T-helper 17 cell (primary cell): Measurements from ENCODE around the gene TARS1. TPM values are rescaled to one million over a fixed set of nuclear protein-coding genes. Genes with fewer than 3 reads are reported as not detected.
A peak's percentile ranks its signal among the peaks of the same experiment; 100 is the strongest.

Experiments
- ATAC-seq: fragments of 150-1000 bp; cut with Tn5 transposase; 2 replicates; pipeline ENCODE4 v1.10.0; 2021; ENCODE audit warnings: mild to moderate bottlenecking, moderate library complexity
- DNase-seq, 3 donors: peaks; one replicate each; pipeline versions ENCODE4 v3.0.0 to v3.0.0-alpha.2; 2020 to 2021
- H3K9me3 ChIP-seq: one replicate; pipeline ENCODE4 v1.7.0; 2013; ENCODE audit warnings: low read length, mild to moderate bottlenecking; ENCODE audit not compliant: control insufficient read depth, poor library complexity, severe bottlenecking
- H3K27ac Mint-ChIP-seq: one replicate; pipeline ENCODE4 v1.8.0; 2022; ENCODE audit warnings: mild to moderate bottlenecking, moderate library complexity, mixed read lengths
- H3K27me3 Mint-ChIP-seq: one replicate; pipeline ENCODE4 v1.8.0; 2022; ENCODE audit warnings: mixed read lengths
- H3K36me3 Mint-ChIP-seq: one replicate; pipeline ENCODE4 v1.8.0; 2022; ENCODE audit warnings: low read depth, mixed read lengths
- H3K4me1 Mint-ChIP-seq: one replicate; pipeline ENCODE4 v1.8.0; 2022; ENCODE audit warnings: mild to moderate bottlenecking, mixed read lengths
- H3K4me3 Mint-ChIP-seq: one replicate; pipeline ENCODE4 v1.8.0; 2022; ENCODE audit warnings: mild to moderate bottlenecking, moderate library complexity, mixed read lengths
- total RNA-seq, 4 donors: library from RNA in 2 of 4; stranded (reverse) in 2 of 4; gene quantifications; one replicate each; pipeline ENCODE4 v1.2.3 and lab custom pipeline; 2022 to 2026

The TARS1 gene
- total RNA-seq (10 to 100 TPM; 49.0 to 55.4 TPM), total RNA-seq (lab: John Stamatoyannopoulos, UW) (63.2 to 475 reads per million in 2 donors)

DNA sequence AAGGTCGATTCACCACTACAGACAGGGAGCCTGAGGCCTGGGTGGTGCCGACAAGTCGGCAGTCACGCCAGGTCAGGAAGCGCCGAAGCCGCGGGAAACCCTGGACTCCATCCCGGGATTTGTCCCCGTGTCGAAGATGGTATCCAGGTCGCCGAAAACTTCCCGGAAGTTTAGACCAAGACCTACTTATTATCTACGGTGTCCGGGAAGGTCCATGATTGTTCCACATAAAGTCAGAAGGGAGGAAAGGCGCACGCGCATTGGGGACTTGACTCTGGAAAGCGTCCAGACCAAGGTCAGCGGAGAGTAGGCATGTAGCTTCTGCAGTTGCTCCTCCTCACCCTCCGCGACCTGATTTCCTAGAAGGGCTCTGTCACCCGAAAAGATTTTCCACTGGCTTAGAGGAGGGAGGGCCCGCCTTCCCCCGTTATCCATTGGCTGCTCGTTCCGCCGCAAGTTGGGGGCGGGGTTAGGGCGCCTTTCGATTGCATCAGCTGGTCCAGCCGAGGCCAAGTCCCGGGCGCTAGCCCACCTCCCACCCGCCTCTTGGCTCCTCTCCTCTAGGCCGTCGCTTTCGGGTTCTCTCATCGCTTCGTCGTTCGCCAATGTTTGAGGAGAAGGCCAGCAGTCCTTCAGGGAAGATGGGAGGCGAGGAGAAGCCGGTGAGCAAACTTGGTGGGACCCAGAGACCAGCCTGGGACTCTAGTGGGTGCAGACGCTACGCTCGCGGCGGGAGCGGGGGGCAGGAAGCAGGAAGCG is at the start of gene TARS1:
Gene TARS1, plus strand, starts transcription at position 484 of the 759 bp plus-strand sequence. Its CDS starts 122 bp downstream, at position 606.
- peak; percentile 94 for ATAC-seq
- no peak within 1 kb of the TSS for H3K27ac Mint-ChIP-seq

DNA sequence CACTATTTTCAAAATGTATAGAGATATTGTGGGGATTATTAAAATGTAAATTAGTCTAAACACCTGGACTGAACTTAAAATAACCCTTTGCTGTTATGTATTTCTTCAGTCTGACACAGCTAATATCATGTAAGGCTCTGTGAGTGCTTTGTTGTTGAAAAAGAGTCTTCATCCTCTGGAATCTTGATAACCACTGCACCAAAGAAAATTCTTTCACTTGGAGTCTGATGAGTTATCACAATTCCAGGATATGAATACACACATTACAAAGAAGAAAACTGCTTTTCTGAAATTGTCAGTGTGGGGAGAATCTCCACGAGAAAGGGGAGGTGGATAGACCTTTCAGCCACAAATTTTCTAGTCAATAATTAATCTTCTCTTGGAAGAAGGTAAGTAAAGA is 42.3 kb upstream of the TARS1 start:
- H3K9me3 ChIP-seq = no peaks in the 10 kb centered on the region
- Mint-ChIP-seq H3K4me3 (no peak overlapping the region), H3K4me1 (no peaks in the 10 kb centered on the region), H3K36me3 (no peaks in the 10 kb centered on the region), H3K27me3 (peaks cover 7% of the 10 kb centered on the region), H3K27ac (no peak overlapping the region)
- no peak for DNase-seq
- ATAC-seq = no peak

More for the DNA sequence above, at the start of gene TARS1:
- Mint-ChIP-seq H3K4me3 (no peak within 1 kb of the TSS), H3K4me1 (peaks cover 23% of the 10 kb centered on the region), H3K36me3 (peaks cover 4% of the 10 kb centered on the region), H3K27me3 (no peaks in the 10 kb centered on the region)
- DNase-seq = peak; percentile 84 to 87 (median 84)
- no peaks in the 10 kb centered on the region for H3K9me3 ChIP-seq

- Mint-ChIP-seq H3K4me3 (no peak overlapping the region), H3K36me3 (no peaks in the 10 kb centered on the region), H3K27me3 (peaks cover 7% of the 10 kb centered on the region), H3K27ac (no peak overlapping the region), H3K4me1 (no peaks in the 10 kb centered on the region)
- no peak for ATAC-seq
- no peaks in the 10 kb centered on the region for H3K9me3 ChIP-seq
- no peak for DNase-seq
These were observed 40.1 kb upstream of the TARS1 start for GRCh38 chr5:33400675-33401074.

- H3K36me3 Mint-ChIP-seq = no peaks in the 10 kb centered on the region
These were observed 39.0 kb upstream of the TARS1 start for GRCh38 chr5:33401482-33402390.

GRCh38 chr5:33403187-33403586 is 37.6 kb upstream of the TARS1 start:
- H3K27me3 Mint-ChIP-seq = peaks cover 7% of the 10 kb centered on the region
- ATAC-seq = no peak
- no peaks in the 10 kb centered on the region for H3K4me1 Mint-ChIP-seq
- no peak overlapping the region for H3K27ac Mint-ChIP-seq
- DNase-seq = no peak
- H3K9me3 ChIP-seq = no peaks in the 10 kb centered on the region
- no peaks in the 10 kb centered on the region for H3K36me3 Mint-ChIP-seq
- no peak overlapping the region for H3K4me3 Mint-ChIP-seq

More at GRCh38 chr5:33401482-33402390, 39.0 kb upstream of the TARS1 start:
- no peaks in the 10 kb centered on the region for H3K4me1 Mint-ChIP-seq
- H3K27ac Mint-ChIP-seq = no peak overlapping the region
- peaks cover 7% of the 10 kb centered on the region for H3K27me3 Mint-ChIP-seq
- ATAC-seq (no peak), DNase-seq (no peak)
- H3K4me3 Mint-ChIP-seq = no peak overlapping the region
- no peaks in the 10 kb centered on the region for H3K9me3 ChIP-seq

DNA sequence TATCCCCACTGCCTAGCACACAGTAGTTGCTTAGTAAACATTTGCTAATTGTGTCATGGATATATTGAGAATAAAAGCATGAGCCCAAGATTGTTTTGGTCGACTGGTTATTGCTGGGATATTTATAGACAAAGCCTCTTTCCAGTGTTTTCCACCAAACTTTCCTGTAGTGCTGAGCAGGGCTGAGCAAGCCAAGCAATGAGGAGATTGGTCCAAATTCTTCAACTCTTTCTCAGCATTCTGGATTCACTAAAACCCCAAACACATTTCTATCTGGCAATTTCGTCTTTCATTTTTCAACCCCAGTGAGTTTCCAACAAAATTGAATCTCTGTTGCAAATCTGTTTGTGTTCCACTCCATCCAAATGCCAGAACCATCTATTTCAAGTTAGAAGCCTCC is 31.9 kb upstream of the TARS1 start:
- Mint-ChIP-seq H3K4me3 (no peak overlapping the region), H3K36me3 (no peaks in the 10 kb centered on the region), H3K27me3 (peaks cover 12% of the 10 kb centered on the region), H3K4me1 (no peaks in the 10 kb centered on the region), H3K27ac (no peak overlapping the region)
- DNase-seq (no peak), ATAC-seq (no peak)
- no peaks in the 10 kb centered on the region for H3K9me3 ChIP-seq

DNA sequence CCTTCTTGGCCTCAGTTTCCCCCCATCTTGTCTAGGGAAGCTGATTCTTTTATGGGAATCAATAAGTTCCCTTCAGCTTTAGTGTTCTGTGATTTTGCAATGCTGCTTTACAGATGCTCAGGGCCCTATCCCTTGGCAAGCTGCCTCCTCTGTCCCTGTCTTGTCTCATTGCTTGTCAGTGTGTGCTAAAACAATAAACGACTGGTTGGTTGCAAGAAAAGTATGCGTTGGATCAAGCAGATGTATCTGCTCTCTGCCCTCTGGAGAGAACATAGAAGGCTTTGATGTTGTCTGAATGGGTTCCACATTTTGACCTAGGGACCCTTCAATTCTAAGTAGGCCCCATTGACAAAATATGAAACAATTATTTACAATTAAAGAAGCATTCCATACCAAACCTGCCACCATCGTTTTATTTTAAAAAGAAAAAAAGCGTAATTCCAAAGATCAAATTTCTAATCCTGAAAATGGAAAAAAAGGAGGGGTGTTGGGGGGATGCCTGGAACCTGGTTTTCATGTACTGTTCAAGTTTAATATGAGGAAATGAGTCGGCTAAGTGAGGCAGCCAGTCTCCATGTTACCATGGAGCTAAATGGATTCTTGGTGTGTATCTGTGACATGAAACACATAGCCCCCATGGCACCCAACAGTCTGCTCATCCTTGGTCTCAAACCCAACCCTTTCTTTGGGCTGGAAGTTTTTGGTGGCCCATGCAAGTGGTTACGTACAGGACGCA is 31.2 kb upstream of the TARS1 start:
- Mint-ChIP-seq H3K4me1 (no peaks in the 10 kb centered on the region), H3K27me3 (peaks cover 19% of the 10 kb centered on the region), H3K27ac (no peak overlapping the region), H3K4me3 (no peak overlapping the region), H3K36me3 (no peaks in the 10 kb centered on the region)
- ATAC-seq (no peak), DNase-seq (no peak)
- no peaks in the 10 kb centered on the region for H3K9me3 ChIP-seq

DNA sequence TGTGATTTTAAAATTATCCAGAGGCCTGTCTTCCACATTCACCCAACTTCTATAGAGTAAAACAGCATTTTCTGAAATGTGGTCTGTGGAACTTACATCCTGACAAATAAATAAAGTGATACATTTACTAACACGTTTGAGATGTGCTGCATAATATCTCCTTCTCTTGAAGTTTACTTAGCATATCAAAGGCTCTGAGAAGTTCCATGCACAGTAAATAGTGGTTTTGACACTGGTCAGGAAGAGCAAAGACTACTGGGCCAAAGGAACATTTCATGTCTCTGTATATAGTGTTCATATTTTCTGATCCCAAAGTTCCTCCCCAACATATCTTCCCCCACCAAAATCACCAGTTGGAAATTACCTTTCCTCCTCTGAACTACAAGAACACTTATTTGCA is 30.5 kb upstream of the TARS1 start:
- no peak for DNase-seq

GRCh38 chr5:33411498-33411897 is 29.3 kb upstream of the TARS1 start:
- Mint-ChIP-seq H3K36me3 (no peaks in the 10 kb centered on the region), H3K27me3 (peaks cover 23% of the 10 kb centered on the region), H3K4me3 (no peak overlapping the region), H3K27ac (no peak overlapping the region), H3K4me1 (no peaks in the 10 kb centered on the region)
- ATAC-seq = no peak
- no peak for DNase-seq
- no peaks in the 10 kb centered on the region for H3K9me3 ChIP-seq

More for the DNA sequence above, 30.5 kb upstream of the TARS1 start:
- Mint-ChIP-seq H3K4me1 (no peaks in the 10 kb centered on the region), H3K27ac (no peak overlapping the region), H3K27me3 (peaks cover 23% of the 10 kb centered on the region), H3K36me3 (no peaks in the 10 kb centered on the region), H3K4me3 (no peak overlapping the region)
- H3K9me3 ChIP-seq = no peaks in the 10 kb centered on the region
- no peak for ATAC-seq

GRCh38 chr5:33415811-33416354 is 24.9 kb upstream of the TARS1 start:
- Mint-ChIP-seq H3K27ac (no peak overlapping the region), H3K36me3 (no peaks in the 10 kb centered on the region), H3K27me3 (peaks cover 27% of the 10 kb centered on the region), H3K4me1 (no peaks in the 10 kb centered on the region), H3K4me3 (no peak overlapping the region)
- H3K9me3 ChIP-seq = no peaks in the 10 kb centered on the region
- DNase-seq = no peak
- no peak for ATAC-seq

DNA sequence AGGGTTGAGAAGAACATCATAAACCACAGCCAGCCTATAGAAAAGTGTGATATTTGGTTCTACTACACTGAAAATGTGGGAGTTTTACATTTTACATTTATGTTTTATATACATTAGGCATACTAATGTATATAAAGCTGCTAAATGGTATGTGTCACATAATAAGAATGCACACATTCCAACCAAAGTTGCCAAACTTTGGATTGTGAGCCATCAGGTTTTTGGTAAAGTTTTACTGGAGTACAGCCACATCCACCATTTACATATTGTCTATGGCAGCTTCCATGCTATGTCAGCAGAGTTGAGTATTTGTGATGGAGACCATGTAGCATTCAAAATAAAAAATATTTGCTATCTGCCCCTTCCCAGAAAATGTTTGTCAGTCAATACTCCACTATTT is 23.1 kb upstream of the TARS1 start:
- H3K4me3 Mint-ChIP-seq = no peak overlapping the region
- no peaks in the 10 kb centered on the region for H3K9me3 ChIP-seq
- no peak overlapping the region for H3K27ac Mint-ChIP-seq
- DNase-seq (no peak), ATAC-seq (no peak)
- peaks cover 25% of the 10 kb centered on the region for H3K27me3 Mint-ChIP-seq
- H3K4me1 Mint-ChIP-seq = no peaks in the 10 kb centered on the region
- H3K36me3 Mint-ChIP-seq = no peaks in the 10 kb centered on the region

GRCh38 chr5:33420946-33421345 is 19.8 kb upstream of the TARS1 start:
- DNase-seq = no peak
- no peak for ATAC-seq
- Mint-ChIP-seq H3K4me3 (no peak overlapping the region), H3K27ac (no peak overlapping the region), H3K4me1 (no peaks in the 10 kb centered on the region), H3K36me3 (no peaks in the 10 kb centered on the region), H3K27me3 (peaks cover 6% of the 10 kb centered on the region)
- H3K9me3 ChIP-seq = no peaks in the 10 kb centered on the region

DNA sequence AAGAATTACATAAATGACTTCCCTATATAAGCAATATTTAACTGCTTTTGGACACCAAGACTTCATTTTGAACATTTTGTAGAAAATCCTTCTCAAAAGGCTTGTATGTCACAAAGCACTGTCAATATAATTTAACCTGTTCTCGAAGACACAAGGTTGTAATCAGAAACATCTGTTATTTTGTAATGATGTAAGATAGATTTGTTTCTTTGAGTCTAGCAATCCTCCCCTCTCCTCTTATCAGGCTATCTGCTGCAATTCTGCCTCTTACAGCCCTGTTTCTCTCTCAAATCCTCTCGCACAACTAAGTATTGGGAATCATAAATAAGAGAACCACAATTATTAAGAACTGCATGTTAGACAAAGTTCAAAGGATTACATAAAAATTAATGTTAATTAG is 18.6 kb upstream of the TARS1 start:
- H3K9me3 ChIP-seq = no peaks in the 10 kb centered on the region
- Mint-ChIP-seq H3K4me3 (no peak overlapping the region), H3K27ac (no peak overlapping the region), H3K4me1 (no peaks in the 10 kb centered on the region), H3K27me3 (peaks cover 19% of the 10 kb centered on the region), H3K36me3 (no peaks in the 10 kb centered on the region)
- ATAC-seq (no peak), DNase-seq (no peak)
